Keratinocyte (primary cell): ENCODE results near the gene CENATAC.

ENCODE experiments used
- CTCF ChIP-seq, 3 experiments: IDR thresholded peaks in 1 of 3; conservative IDR thresholded peaks in 1 of 3; optimal IDR thresholded peaks in 1 of 3; 2 replicates in 2 of 3; 3 replicates in 1 of 3; pipeline versions ENCODE3 to v1.5.1; 2011; ENCODE audit warnings: low read length in 3 of 3, mild to moderate bottlenecking in 3 of 3, moderate library complexity in 2 of 3, control low read depth in 1 of 3, inconsistent platforms in 1 of 3; ENCODE audit not compliant: insufficient read depth in 2 of 3; ENCODE audit errors: extremely low read depth in 1 of 3
- EZH2 ChIP-seq: IDR thresholded peaks from one replicate; pipeline ENCODE4 v1.6.1; 2012; ENCODE audit warnings: inconsistent platforms, mild to moderate bottlenecking, low read length, moderate library complexity

GRCh38 chr11:119030029-119030328 is 32.0 kb downstream of the CENATAC start:
- TF ChIP-seq CTCF (optimal IDR thresholded peaks at IDR 0.05 in 1 of 3, IDR thresholded peaks at IDR 0.05 in 1 of 3, conservative IDR thresholded peaks at IDR 0.05 in 1 of 3; ENCODE audit: extremely low read depth in 1 of 3, insufficient read depth in 2 of 3, low read length in 3 of 3), result no peak
- TF ChIP-seq EZH2, result no peak
